GM18870 (cell line): Measurements from ENCODE around the gene DSG3.

Source experiments
- ATAC-seq: cut with Tn5 transposase; IDR thresholded peaks from one replicate; pipeline ENCODE4 v1.9.1; 2021; ENCODE audit warnings: moderate library complexity; ENCODE audit not compliant: unreplicated experiment

The DSG3 gene

DNA sequence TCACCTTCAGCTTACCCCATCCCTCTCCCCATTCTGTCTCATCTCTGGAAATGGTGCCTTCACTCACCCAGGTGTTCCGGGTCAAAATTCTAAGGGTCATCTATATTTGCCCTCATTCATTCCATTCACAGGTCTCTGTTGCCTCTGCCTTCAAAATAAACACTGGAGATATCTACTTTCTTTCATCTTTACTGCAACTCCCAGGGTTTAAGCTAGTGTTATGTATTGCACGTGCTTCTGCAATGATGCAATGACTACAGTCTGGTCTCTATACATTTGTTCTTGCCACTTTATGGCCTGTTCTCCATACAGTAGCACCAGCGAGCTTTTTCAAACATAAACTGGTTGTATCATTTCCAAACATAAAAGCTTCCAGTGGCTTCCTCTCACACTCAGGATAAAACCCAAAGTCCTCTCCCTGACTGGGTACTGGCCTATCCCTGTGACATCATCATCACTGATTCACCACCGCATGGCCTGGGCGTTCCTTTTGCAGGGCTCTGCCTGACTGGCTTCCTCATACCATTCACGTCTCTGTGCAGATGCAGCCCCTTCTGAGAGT lies 64.7 kb downstream of the DSG3 start:
- ATAC-seq = no peak

GRCh38 chr18:31513189-31513935 lies 65.8 kb downstream of the DSG3 start:
- no peak for ATAC-seq

DNA sequence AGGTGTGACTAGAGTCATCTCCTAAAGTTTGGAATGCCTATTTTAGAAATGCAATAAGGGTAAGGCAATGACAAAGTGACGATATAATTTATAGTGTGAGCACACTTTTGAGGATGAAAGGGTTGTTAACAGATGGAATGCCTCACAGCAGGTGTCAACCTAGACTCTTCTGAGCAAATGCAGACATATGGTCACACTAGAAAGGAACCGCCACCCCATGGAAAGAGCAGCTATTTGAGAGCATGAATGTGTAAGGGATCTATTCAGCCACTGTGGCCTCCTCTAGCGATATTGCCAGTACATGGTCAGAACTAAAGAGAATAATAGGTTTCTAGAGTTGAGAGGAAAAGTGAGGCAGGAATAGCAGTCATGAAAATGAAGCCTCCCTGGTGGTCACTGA lies 68.9 kb downstream of the DSG3 start:
- no peak for ATAC-seq

- no peak for ATAC-seq
Observed at GRCh38 chr18:31526374-31526773, 78.8 kb downstream of the DSG3 start.
